GM19324 (cell line): ENCODE measurements around the gene NSMF.

Experiments used
- ATAC-seq: cut with Tn5 transposase; IDR thresholded peaks from one replicate; pipeline ENCODE4 v1.9.1; 2021; ENCODE audit warnings: mild to moderate bottlenecking, moderate library complexity; ENCODE audit not compliant: unreplicated experiment, low FRiP score

The NSMF gene

GRCh38 chr9:137449081-137449844 lies 9.9 kb downstream of the NSMF start:
- no peak for ATAC-seq

- ATAC-seq = no peak
These were observed 10.6 kb downstream of the NSMF start for GRCh38 chr9:137448602-137448962.

- no peak for ATAC-seq
These were observed 11.2 kb downstream of the NSMF start for GRCh38 chr9:137447722-137448601.

- ATAC-seq = no peak
These were observed 12.2 kb downstream of the NSMF start for GRCh38 chr9:137446851-137447471.

- no peak for ATAC-seq
These were observed 13.2 kb downstream of the NSMF start for GRCh38 chr9:137445930-137446431.

- ATAC-seq = no peak
These were observed 13.8 kb downstream of the NSMF start for GRCh38 chr9:137445275-137445807.

GRCh38 chr9:137444106-137444790 lies 14.9 kb downstream of the NSMF start:
- ATAC-seq = no peak

- ATAC-seq = no peak
These were observed 17.2 kb downstream of the NSMF start for GRCh38 chr9:137441935-137442321.

GRCh38 chr9:137441289-137441934 lies 17.7 kb downstream of the NSMF start, which contains the start of gene ENTPD8:
ENTPD8 (minus strand) TSS chr9:137441357; CDS start chr9:137438285, 3,072 bp downstream.
- no peak for ATAC-seq

- ATAC-seq = no peak
These were observed 19.9 kb downstream of the NSMF start for GRCh38 chr9:137439158-137439714.

- no peak for ATAC-seq
These were observed 20.5 kb downstream of the NSMF start for GRCh38 chr9:137438591-137439157.

- ATAC-seq = no peak
These were observed 21.2 kb downstream of the NSMF start for GRCh38 chr9:137437691-137438590.

- ATAC-seq = no peak
These were observed 22.2 kb downstream of the NSMF start for GRCh38 chr9:137436761-137437600.

- no peak for ATAC-seq
These were observed 23.0 kb downstream of the NSMF start for GRCh38 chr9:137435980-137436760.

- ATAC-seq = no peak
These were observed 23.7 kb downstream of the NSMF start for GRCh38 chr9:137435381-137435891.
